GM21528 (cell line): Measurements from ENCODE around the gene AGO3.

ENCODE experiments used
- ATAC-seq: cut with Tn5 transposase; IDR thresholded peaks from one replicate; pipeline ENCODE4 v1.9.1; 2021; ENCODE audit warnings: mild to moderate bottlenecking, moderate library complexity; ENCODE audit not compliant: unreplicated experiment, low FRiP score

Gene AGO3

DNA sequence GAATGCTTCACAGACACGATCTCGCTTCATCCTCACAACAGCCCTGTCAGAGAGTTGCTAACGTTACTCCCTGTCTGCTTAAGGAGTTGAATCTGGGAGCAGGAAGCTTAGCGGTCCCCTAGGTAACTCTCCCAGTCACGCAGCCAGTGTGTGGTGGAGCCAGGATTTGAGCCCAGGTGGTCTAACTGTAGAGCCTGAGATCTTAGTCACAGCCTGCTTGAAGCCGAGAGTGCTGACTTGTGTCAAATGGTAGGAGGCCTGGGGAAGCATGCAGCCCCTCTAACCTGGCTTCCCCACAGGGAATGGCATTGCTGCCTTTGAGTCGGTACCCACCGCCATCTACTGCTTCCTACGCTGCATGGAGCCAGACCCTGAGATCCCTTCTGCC, 161.9 kb downstream of the AGO3 start:
- ATAC-seq = no peak

DNA sequence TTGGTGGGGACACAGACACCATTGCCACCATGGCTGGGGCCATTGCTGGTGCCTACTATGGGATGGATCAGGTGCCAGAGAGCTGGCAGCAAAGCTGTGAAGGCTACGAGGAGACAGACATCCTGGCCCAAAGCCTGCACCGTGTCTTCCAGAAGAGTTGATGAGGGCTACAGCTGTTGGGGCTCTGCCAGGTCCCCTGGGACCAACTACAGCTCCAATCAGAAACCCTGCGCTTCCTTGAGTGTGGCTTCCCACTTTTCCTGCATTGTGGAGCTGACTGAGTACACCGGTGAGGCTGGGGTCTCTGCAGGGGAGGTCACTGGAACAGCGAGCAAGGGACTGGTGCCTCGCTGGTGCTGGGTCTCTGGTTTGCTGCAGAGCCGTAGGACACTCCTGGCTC, 162.3 kb downstream of the AGO3 start:
- no peak for ATAC-seq

DNA sequence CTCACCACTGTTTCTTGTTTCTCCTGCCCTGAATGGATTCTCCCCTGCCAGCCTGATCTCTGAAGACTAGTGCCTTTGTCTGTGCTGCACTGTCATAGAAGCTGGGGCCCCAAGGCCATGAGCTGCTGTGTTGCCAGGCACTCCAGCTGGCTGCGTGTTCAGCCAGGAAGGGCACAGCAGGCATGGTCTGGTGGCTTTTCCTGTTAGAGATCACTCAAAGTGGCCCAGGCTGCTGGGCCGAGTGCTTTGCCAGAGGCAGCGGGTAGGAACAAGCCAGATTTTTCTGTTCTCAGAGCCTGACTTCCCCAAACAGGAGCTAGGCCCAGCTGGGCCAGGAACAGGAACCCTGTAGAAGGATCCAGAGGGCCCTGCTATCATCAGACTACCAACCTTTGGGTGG, 163.0 kb downstream of the AGO3 start:
- ATAC-seq = no peak

GRCh38 chr1:36094621-36095061, 163.7 kb downstream of the AGO3 start:
- no peak for ATAC-seq

DNA sequence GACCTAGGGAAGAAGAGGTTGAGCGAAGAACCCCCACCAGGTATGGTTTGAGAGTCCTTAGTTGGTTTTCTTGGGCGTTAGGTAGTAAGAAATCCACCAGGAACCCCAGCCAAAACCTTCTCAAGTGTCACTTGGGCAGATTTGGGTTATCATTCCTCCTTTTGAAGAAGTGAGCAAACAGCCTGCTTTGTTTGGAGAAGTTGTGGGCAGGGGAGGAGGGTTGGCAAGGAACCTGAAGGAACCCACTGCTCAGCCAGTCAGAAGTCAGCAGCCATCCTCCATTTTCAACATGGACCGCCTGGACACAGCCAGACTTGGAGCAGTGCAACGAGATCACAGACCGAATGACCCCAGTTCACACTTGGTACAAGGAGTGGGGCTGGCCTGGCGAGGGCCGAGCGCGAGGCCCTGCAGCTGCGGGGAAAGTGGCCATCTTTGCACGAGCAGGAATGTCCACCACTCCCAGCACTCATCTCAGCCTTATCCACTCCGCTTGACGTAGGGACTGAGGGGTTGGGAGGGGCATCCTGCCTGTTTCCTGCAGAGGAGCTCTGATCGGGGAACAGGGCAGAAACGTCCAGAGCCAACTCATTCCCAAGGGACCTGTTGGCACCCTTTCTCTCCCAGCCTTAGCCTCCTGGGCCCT, 165.0 kb downstream of the AGO3 start:
- no peak for ATAC-seq

GRCh38 chr1:36096500-36097432, 165.9 kb downstream of the AGO3 start:
- ATAC-seq = no peak

- no peak for ATAC-seq
These were observed 167.0 kb downstream of the AGO3 start for GRCh38 chr1:36097693-36098585.

- no peak for ATAC-seq
These were observed 167.9 kb downstream of the AGO3 start for GRCh38 chr1:36098650-36099365.

DNA sequence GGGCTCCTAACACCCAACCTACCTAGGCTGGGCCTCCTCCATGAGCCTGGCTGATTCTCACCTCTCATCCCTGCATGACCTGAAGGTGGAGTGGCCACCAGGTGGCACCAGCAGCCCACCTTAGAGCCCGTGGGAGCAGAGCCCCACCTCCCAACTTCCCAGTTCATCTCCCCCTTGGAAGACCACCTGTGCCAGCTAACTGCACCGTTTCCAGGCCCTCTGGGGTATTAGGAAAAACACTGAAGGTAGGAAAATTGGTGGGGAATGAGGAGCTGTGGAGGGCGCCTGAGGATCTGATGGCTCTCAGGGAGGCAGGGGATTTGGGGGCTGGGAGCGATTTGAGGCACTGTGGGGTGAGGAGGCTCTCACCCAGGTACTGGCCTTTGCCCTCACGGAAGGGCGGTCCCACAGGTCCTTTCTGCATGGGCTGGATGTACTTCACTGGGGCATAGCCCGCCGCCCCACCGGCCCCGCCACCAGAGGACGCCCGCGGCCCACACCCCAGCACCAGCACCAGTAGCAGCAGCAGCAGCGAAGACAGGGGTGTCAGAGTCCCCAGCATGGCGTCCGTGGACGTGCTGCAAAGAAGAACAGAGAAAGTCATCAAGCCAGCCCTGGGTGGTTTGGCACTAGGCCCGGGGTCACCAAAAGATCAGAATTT, 168.9 kb downstream of the AGO3 start:
- no peak for ATAC-seq

DNA sequence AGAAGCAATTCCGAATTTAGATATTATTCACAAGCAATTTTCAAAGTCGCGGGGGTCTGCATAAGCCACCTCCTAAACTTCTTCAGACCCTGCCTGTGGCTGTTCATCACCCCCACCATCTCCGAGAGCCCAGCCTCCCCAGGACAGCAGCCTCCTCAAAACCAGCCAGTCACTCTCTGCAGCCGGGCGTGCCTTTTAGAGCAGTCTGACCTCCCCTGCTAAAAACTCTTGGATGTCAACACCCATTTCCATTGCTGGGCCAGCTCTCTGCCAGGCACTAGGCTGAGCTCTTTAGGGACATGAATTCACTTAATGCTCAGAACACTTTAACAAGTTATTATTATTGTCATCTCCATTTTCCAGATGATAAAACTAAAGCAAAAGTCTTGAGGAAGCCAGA, 169.5 kb downstream of the AGO3 start:
- no peak for ATAC-seq

- ATAC-seq = no peak
These were observed 170.6 kb downstream of the AGO3 start for GRCh38 chr1:36101546-36101945.

- ATAC-seq = no peak
These were observed 175.4 kb downstream of the AGO3 start for GRCh38 chr1:36106269-36106668.

- no peak for ATAC-seq
These were observed 176.5 kb downstream of the AGO3 start for GRCh38 chr1:36107394-36107793.

DNA sequence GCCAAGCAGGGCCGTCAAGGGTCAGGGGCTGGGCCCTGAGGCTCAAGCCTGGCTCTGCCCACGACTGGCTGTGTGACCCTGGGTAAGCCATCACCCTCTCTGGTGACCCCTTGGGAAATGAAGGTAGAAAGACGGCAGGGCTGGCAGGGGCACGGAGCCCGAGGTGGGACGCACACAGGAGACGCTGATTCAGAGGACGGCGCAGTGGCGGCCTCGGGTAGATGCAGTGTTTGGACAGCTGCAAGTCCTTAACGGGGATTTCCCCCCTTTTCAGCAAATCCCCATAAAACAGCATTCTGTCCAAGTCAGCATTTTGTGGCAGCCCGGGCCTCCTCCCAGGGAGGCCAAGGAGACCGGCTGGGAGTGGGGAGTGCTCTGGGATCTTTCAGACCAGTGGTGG, 177.4 kb downstream of the AGO3 start:
- no peak for ATAC-seq

- ATAC-seq = no peak
These were observed 178.3 kb downstream of the AGO3 start for GRCh38 chr1:36109041-36109679.

DNA sequence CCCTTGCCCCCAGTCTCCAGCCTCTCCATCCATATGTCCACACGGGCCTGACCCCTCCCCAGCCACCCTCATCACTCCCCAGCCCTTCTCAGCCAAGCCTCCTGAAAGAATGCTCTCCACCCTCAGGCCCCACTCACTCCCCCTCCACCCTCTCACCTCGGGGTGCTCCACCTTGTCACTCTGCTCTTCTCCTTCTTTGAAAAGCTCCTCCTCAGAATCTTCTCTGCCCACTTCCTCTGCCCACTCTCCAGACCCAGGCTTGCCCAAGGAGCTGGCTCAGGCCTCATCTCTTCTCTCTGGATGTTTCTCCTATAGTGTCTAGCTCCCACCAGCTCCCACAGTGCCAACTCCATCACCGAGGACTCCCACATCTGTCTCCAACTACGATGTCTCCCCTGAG, 180.2 kb downstream of the AGO3 start:
- no peak for ATAC-seq

GRCh38 chr1:36112823-36113222, 181.9 kb downstream of the AGO3 start:
- no peak for ATAC-seq

DNA sequence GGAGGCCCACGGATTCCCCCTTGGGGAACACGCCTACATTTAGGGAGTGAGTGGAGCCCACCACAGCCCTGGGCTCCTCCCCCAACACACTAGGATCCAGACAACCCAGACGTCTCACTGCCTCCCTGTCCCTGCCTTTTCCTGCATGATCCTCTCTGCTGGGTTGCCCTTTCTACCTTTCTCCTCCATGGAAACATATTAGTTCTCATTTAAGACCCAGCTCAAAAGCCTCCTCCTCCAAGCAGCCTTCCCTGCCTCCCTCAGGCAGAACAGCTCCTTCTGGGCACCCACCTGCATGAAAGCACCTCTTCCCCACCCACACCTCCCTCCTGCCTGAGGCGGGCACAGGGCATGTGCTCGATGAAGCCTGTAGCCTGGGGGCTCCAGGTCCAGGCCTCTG, 183.5 kb downstream of the AGO3 start:
- ATAC-seq = no peak

DNA sequence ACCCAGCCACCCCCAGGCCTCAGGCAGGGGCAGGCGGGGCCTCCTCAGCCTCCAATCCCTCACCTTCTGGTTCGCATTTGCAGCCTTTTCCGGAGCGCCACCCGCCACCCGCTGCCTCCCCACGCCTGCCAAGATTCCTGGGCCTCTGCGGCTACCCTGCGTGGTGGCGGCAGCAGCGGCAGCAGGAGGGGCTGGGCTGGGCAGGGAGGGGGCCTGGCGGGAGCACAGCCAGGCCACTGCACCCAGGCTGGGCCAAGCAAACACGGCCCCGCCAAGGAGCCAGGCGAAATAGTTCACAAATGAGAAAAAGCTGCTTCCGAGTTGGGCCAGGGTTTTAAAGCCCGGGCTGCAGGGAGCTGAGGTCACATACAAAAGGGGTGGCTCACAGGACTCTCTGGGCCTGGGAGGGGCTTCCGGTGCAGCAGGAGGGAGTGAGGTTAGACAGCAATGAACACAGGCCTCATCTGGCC, 184.3 kb downstream of the AGO3 start:
- no peak for ATAC-seq
